Measurements from ENCODE around the gene UBE3D. TPM values are rescaled to one million over a fixed set of nuclear protein-coding genes. Genes with fewer than 3 reads are reported as not detected.

UBE3D gene
- total RNA-seq, 2 donors from 2014 or later: 9.3 to 11.5 TPM

DNA sequence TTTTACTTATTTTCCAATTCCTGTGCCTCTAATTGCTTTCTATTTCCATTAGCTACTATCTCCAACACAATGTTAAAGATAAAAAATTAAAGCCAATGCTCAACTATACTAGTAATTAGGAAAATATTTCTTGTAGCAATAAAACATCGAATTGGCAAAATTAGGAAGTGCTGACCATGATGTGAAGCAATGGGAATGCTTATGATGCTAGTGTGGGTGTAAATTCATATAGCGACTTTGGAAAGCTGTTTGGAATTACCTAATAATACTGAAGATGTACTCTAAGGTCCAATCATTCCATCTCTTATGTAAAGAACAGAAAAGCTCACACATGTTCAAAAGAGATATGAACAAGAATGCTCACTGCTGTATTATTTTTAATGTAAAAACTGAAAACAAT is 78.2 kb downstream of the UBE3D start:
- WGBS, 2 donors: 88 to 91% methylated on average over 2 of the region's 2 CpGs
- no peaks in the 10 kb centered on the region for H3K4me1 ChIP-seq
- DNase-seq (no peak), ATAC-seq (no peak)
- intact Hi-C loops (cut with DNase I): no loop called here
- H3K27me3 ChIP-seq: no peaks in the 10 kb centered on the region
- no peaks in the 10 kb centered on the region for H3K36me3 ChIP-seq (replicated peaks in 1 of 2; ENCODE audit: insufficient read depth in 1 of 2, low read depth in 2 of 2)
- no peaks in the 10 kb centered on the region for H3K9me3 ChIP-seq
- no peak overlapping the region for H3K27ac ChIP-seq
- TF ChIP-seq POLR2A (IDR thresholded peaks at IDR 0.05) (no peak), CTCF (IDR thresholded peaks at IDR 0.05) (no peak)
- H3K4me3 ChIP-seq: no peak overlapping the region

DNA sequence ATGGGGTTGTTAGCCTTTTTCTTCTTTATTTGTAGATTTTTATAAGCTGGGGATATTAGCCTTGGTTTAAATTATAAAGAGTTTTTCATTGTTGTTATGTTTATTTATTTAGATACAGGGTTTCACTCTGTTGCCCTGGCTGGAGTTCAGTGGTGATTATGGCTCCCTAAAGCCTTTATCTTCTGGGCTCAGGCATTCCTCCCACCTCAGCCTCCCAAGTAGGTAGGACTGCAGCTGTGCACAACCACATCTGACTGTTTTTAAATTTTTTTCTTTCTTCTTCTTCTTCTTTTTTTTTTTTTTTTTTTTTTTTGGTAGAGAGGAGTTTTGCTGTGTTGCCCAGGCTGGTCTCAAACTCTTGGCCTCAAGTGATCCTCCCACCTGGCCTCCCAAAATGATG is 80.9 kb downstream of the UBE3D start:
- no peaks in the 10 kb centered on the region for H3K36me3 ChIP-seq (replicated peaks in 1 of 2; ENCODE audit: insufficient read depth in 1 of 2, low read depth in 2 of 2)
- H3K4me1 ChIP-seq: no peaks in the 10 kb centered on the region
- intact Hi-C loops (cut with DNase I): no loop called here
- H3K4me3 ChIP-seq: no peak overlapping the region
- DNase-seq (no peak), ATAC-seq (no peak)
- H3K27ac ChIP-seq: no peak overlapping the region
- no peaks in the 10 kb centered on the region for H3K9me3 ChIP-seq
- TF ChIP-seq CTCF (IDR thresholded peaks at IDR 0.05) (no peak), POLR2A (IDR thresholded peaks at IDR 0.05) (no peak)
- H3K27me3 ChIP-seq: no peaks in the 10 kb centered on the region

- no peak overlapping the region for H3K27ac ChIP-seq
- intact Hi-C loops (cut with DNase I): no loop called here
- no peaks in the 10 kb centered on the region for H3K36me3 ChIP-seq (replicated peaks in 1 of 2; ENCODE audit: insufficient read depth in 1 of 2, low read depth in 2 of 2)
- H3K9me3 ChIP-seq: no peaks in the 10 kb centered on the region
- 65 to 69% methylated on average over 1 of the region's 1 CpG for WGBS, 2 donors
- no peak overlapping the region for H3K4me3 ChIP-seq
- no peaks in the 10 kb centered on the region for H3K27me3 ChIP-seq
- no peak for ATAC-seq
- no peak for DNase-seq
- no peak for TF ChIP-seq CTCF (IDR thresholded peaks at IDR 0.05)
- TF ChIP-seq POLR2A (IDR thresholded peaks at IDR 0.05): no peak
- no peaks in the 10 kb centered on the region for H3K4me1 ChIP-seq
These were observed 85.6 kb downstream of the UBE3D start for GRCh38 chr6:82980086-82980485.

DNA sequence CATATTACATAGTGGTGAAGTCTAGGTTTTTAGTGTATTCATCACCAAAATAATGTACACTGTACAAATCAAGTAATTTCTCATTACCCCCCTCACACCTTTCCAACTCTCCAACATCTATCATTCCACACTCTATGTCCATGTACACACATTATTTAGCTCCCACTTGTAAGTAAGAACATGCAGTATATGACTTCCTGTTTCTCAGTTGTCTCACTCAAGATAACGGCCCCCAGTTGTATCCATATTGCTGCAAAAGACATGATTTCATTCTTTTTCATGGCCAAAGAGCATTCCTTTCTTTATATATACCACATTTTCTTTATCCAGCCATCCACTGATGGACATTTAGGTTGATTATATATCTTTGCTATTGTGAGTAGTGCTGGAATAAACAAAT is 86.0 kb downstream of the UBE3D start:
- Histone ChIP-seq H3K4me1 (no peaks in the 10 kb centered on the region), H3K27me3 (no peaks in the 10 kb centered on the region), H3K27ac (no peak overlapping the region), H3K9me3 (no peaks in the 10 kb centered on the region), H3K36me3 (replicated peaks in 1 of 2; ENCODE audit: insufficient read depth in 1 of 2, low read depth in 2 of 2) (no peaks in the 10 kb centered on the region), H3K4me3 (no peak overlapping the region)
- no peak for TF ChIP-seq POLR2A (IDR thresholded peaks at IDR 0.05)
- no peak for TF ChIP-seq CTCF (IDR thresholded peaks at IDR 0.05)
- intact Hi-C loops (cut with DNase I): no loop called here
- DNase-seq (no peak), ATAC-seq (no peak)
- 87 to 95% methylated on average over 1 of the region's 1 CpG for WGBS, 2 donors

DNA sequence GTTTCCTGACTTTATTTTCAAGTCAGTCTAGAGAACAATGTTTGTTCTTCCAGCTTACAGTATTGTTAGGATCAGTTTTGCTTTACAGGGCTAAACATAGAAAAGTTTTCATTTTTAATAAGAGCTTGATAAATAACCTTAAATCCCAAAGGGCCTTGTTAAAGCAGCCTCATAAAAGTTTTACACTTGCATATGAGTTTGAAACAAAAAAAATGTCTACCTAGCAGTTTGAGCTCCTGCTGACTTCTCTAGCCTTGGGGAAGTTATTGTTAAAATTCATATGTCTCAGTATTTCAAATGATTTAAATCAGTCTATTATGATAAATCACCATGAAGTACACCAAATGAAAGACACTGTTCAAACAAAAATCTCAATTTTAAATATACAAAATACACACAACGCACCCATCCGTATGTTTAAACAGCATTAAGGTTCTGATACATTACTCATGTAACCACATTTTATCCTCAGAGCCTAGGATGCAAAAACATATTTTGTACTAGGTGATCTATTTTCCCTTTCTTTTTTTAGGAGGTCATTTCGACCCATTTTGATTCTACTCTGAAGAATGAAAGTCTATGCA is 87.2 kb downstream of the UBE3D start:
- Histone ChIP-seq H3K4me1 (no peaks in the 10 kb centered on the region), H3K36me3 (replicated peaks in 1 of 2; ENCODE audit: insufficient read depth in 1 of 2, low read depth in 2 of 2) (no peaks in the 10 kb centered on the region), H3K9me3 (no peaks in the 10 kb centered on the region), H3K27me3 (no peaks in the 10 kb centered on the region), H3K4me3 (no peak overlapping the region), H3K27ac (no peak overlapping the region)
- intact Hi-C loops (cut with DNase I): no loop called here
- WGBS, 2 donors: 71 to 87% methylated on average over 3 of the region's 3 CpGs
- DNase-seq: no peak
- ATAC-seq: no peak
- no peak for TF ChIP-seq CTCF (IDR thresholded peaks at IDR 0.05)
- no peak for TF ChIP-seq POLR2A (IDR thresholded peaks at IDR 0.05)
